RWPE2 (cell line): ENCODE data around the gene FIZ1.

Experiments used
- ATAC-seq: fragments of 200-7000 bp; cut with Tn5 transposase; 3 replicates; pipeline ENCODE4 v1.9.1; 2021; ENCODE audit warnings: low read depth
- DNase-seq: peaks from one replicate; pipeline ENCODE4 v3.0.0-alpha.2; 2020; ENCODE audit warnings: low spot score
- H3K27ac ChIP-seq: fragments of 450-650 bp; 2 replicates; pipeline ENCODE4 v1.5.1; 2017; ENCODE audit warnings: mild to moderate bottlenecking; ENCODE audit not compliant: poor library complexity, severe bottlenecking
- H3K27me3 ChIP-seq: fragments of 250-450 bp; sonication (Bioruptor Pico); 2 replicates; pipeline ENCODE4 v1.5.1; 2021; ENCODE audit warnings: mild to moderate bottlenecking, moderate library complexity; ENCODE audit not compliant: insufficient read depth, poor library complexity, severe bottlenecking
- H3K36me3 ChIP-seq: fragments of 250-450 bp; sonication (Bioruptor Pico); 2 replicates; pipeline ENCODE4 v1.5.1; 2020; ENCODE audit warnings: low read depth, mild to moderate bottlenecking, moderate library complexity
- H3K4me1 ChIP-seq: fragments of 250-450 bp; sonication (Bioruptor Pico); 2 replicates; pipeline ENCODE4 v1.5.1; 2021; ENCODE audit warnings: mild to moderate bottlenecking, moderate library complexity; ENCODE audit not compliant: insufficient read depth, poor library complexity, severe bottlenecking
- H3K4me3 ChIP-seq: fragments of 250-450 bp; sonication (Bioruptor Pico); 2 replicates; pipeline ENCODE4 v1.5.1; 2021; ENCODE audit warnings: mild to moderate bottlenecking, moderate library complexity; ENCODE audit not compliant: severe bottlenecking
- H3K9me3 ChIP-seq: fragments of 250-450 bp; sonication (Bioruptor Pico); 2 replicates; pipeline ENCODE4 v1.5.1; 2021; ENCODE audit warnings: mild to moderate bottlenecking, moderate library complexity; ENCODE audit not compliant: severe bottlenecking
- CTCF ChIP-seq: fragments of 450-650 bp; IDR thresholded peaks from one replicate; pipeline ENCODE4 v1.5.1; 2017; ENCODE audit warnings: mild to moderate bottlenecking, moderate library complexity; ENCODE audit not compliant: poor library complexity, severe bottlenecking

FIZ1 gene

GRCh38 chr19:55596304-55596703 lies 3.0 kb downstream of the FIZ1 start:
- no peak for TF ChIP-seq CTCF
- no peak overlapping the region for H3K27ac ChIP-seq
- ATAC-seq (no peak), DNase-seq (no peak)
- H3K4me1 ChIP-seq = peaks cover 7% of the 10 kb centered on the region
- H3K4me3 ChIP-seq = no peak overlapping the region
- H3K27me3 ChIP-seq = no peaks in the 10 kb centered on the region
- H3K9me3 ChIP-seq = no peaks in the 10 kb centered on the region
- H3K36me3 ChIP-seq = peaks cover 24% of the 10 kb centered on the region

GRCh38 chr19:55594996-55595545 lies 4.2 kb downstream of the FIZ1 start:
- DNase-seq = no peak

GRCh38 chr19:55593096-55593772 lies 6.1 kb downstream of the FIZ1 start:
- no peaks in the 10 kb centered on the region for H3K27me3 ChIP-seq
- TF ChIP-seq CTCF = no peak
- H3K36me3 ChIP-seq = peaks cover 23% of the 10 kb centered on the region
- no peaks in the 10 kb centered on the region for H3K9me3 ChIP-seq
- no peak overlapping the region for H3K4me3 ChIP-seq
- no peak for ATAC-seq
- H3K4me1 ChIP-seq = no peaks in the 10 kb centered on the region
- peak; percentile 51 for DNase-seq
- H3K27ac ChIP-seq = no peak overlapping the region

More at GRCh38 chr19:55594996-55595545, 4.2 kb downstream of the FIZ1 start:
- no peak overlapping the region for H3K27ac ChIP-seq
- H3K36me3 ChIP-seq = peaks cover 24% of the 10 kb centered on the region
- no peak for ATAC-seq
- H3K9me3 ChIP-seq = no peaks in the 10 kb centered on the region
- no peak for TF ChIP-seq CTCF
- H3K4me1 ChIP-seq = no peaks in the 10 kb centered on the region
- H3K4me3 ChIP-seq = no peak overlapping the region
- no peaks in the 10 kb centered on the region for H3K27me3 ChIP-seq

- Histone ChIP-seq H3K9me3 (no peaks in the 10 kb centered on the region), H3K27me3 (no peaks in the 10 kb centered on the region), H3K27ac (no peak overlapping the region), H3K4me3 (no peak overlapping the region), H3K36me3 (peaks cover 20% of the 10 kb centered on the region), H3K4me1 (no peaks in the 10 kb centered on the region)
- DNase-seq (peak; percentile 57), ATAC-seq (no peak)
- no peak for TF ChIP-seq CTCF
Observed at GRCh38 chr19:55592391-55593090, 6.8 kb downstream of the FIZ1 start.
